GM12891 (cell line): ENCODE measurements around the gene KANSL1.

Experiments
- PAX5 ChIP-seq: IDR thresholded peaks from 2 replicates; pipeline ENCODE4 v1.6.1; 2011; ENCODE audit warnings: low read length, moderate library complexity, mild to moderate bottlenecking; ENCODE audit not compliant: insufficient read depth, severe bottlenecking
- POLR2A ChIP-seq: IDR thresholded peaks from 2 replicates; pipeline ENCODE4 v1.6.1; 2011; ENCODE audit warnings: low read depth, low read length, control low read depth
- POLR2AphosphoS5 ChIP-seq: IDR thresholded peaks from 2 replicates; pipeline ENCODE4 v1.6.1; 2011; ENCODE audit warnings: low read depth, low read length, control low read depth
- POU2F2 ChIP-seq: IDR thresholded peaks from 2 replicates; pipeline ENCODE4 v1.6.1; 2011; ENCODE audit warnings: low read depth, mild to moderate bottlenecking, control low read depth, low read length, moderate library complexity
- TAF1 ChIP-seq: IDR thresholded peaks from 2 replicates; pipeline ENCODE4 v1.6.1; 2011; ENCODE audit warnings: low read depth, low read length, control low read depth

DNA sequence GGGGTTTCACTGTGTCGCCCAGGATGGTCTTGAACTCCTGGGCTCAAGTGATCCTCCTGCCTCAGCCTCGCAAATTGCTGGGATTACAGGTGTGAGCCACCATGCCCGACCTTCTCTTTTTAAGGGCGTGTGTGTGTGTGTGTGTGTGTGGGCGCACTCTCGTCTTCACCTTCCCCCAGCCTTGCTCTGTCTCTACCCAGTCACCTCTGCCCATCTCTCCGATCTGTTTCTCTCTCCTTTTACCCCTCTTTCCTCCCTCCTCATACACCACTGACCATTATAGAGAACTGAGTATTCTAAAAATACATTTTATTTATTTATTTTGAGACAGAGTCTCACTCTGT is 190.3 kb downstream of the KANSL1 start:
- TF ChIP-seq POLR2A (no peak), POLR2AphosphoS5 (no peak), TAF1 (no peak), PAX5 (no peak), POU2F2 (no peak)
